Mesenchymal stem cell (in vitro differentiated cells and primary cell): ENCODE measurements around the gene PDZRN3.

Experiments used
- DNase-seq: peaks from one replicate; pipeline ENCODE4 v3.0.0-alpha.2; 2013
- H2AFZ ChIP-seq: one replicate; pipeline ENCODE4 v1.6.1; 2013; ENCODE audit warnings: low read depth, mild to moderate bottlenecking, control low read depth, inconsistent platforms, low read length, moderate library complexity
- H2AK5ac ChIP-seq: 2 replicates; pipeline ENCODE4 v1.6.1; 2013; ENCODE audit warnings: low read length, moderate library complexity, mild to moderate bottlenecking, inconsistent platforms; ENCODE audit not compliant: severe bottlenecking
- H2BK120ac ChIP-seq: one replicate; pipeline ENCODE4 v1.6.1; 2013; ENCODE audit warnings: low read depth, mild to moderate bottlenecking, inconsistent platforms, low read length, moderate library complexity
- H2BK12ac ChIP-seq, 2 experiments: one replicate each; pipeline ENCODE4 v1.6.1; 2013; ENCODE audit warnings: inconsistent platforms in 2 of 2, low read length in 2 of 2, mild to moderate bottlenecking in 2 of 2, moderate library complexity in 2 of 2, control low read depth in 1 of 2
- H2BK15ac ChIP-seq: one replicate; pipeline ENCODE4 v1.6.1; 2013; ENCODE audit warnings: mild to moderate bottlenecking, low read depth, inconsistent platforms; ENCODE audit not compliant: poor library complexity, severe bottlenecking
- H2BK5ac ChIP-seq: 2 replicates; pipeline ENCODE4 v1.6.1; 2013; ENCODE audit warnings: low read depth, mild to moderate bottlenecking, low read length, control low read depth, inconsistent platforms; ENCODE audit not compliant: poor library complexity, severe bottlenecking
- H3K14ac ChIP-seq, 2 experiments: one replicate each; pipeline ENCODE4 v1.6.1; 2013; ENCODE audit warnings: inconsistent platforms in 2 of 2, low read length in 2 of 2, control low read depth in 1 of 2, mild to moderate bottlenecking in 1 of 2, moderate library complexity in 1 of 2
- H3K18ac ChIP-seq, 2 experiments: one replicate each; pipeline ENCODE4 v1.6.1; 2013; ENCODE audit warnings: inconsistent platforms in 2 of 2, low read length in 2 of 2, control low read depth in 1 of 2, low read depth in 1 of 2, mild to moderate bottlenecking in 1 of 2
- H3K23ac ChIP-seq, 2 experiments: one replicate each; pipeline ENCODE4 v1.6.1; 2013; ENCODE audit warnings: inconsistent platforms in 2 of 2, low read length in 2 of 2, mild to moderate bottlenecking in 2 of 2, moderate library complexity in 2 of 2, control low read depth in 1 of 2
- H3K27ac ChIP-seq: 2 replicates; pipeline ENCODE4 v1.5.1; 2013; ENCODE audit warnings: mild to moderate bottlenecking, moderate library complexity, low read length, control low read depth, inconsistent platforms; ENCODE audit not compliant: poor library complexity, severe bottlenecking
- H3K27me3 ChIP-seq, 2 experiments: 2 replicates each; pipeline versions ENCODE4 v1.6.1 to v1.7.0; 2013; ENCODE audit warnings: low read length in 2 of 2, mild to moderate bottlenecking in 2 of 2, moderate library complexity in 2 of 2, control low read depth in 1 of 2, inconsistent platforms in 1 of 2; ENCODE audit not compliant: control insufficient read depth in 1 of 2, insufficient read depth in 1 of 2
- H3K36me3 ChIP-seq, 2 experiments: 2 replicates each; pipeline versions ENCODE4 v1.6.1 to v1.7.0; 2013; ENCODE audit warnings: low read length in 2 of 2, control low read depth in 1 of 2, inconsistent platforms in 1 of 2, low read depth in 1 of 2, mild to moderate bottlenecking in 1 of 2; ENCODE audit not compliant: insufficient read depth in 2 of 2, control insufficient read depth in 1 of 2
- H3K4ac ChIP-seq, 2 experiments: one replicate each; pipeline ENCODE4 v1.6.1; 2013; ENCODE audit warnings: inconsistent platforms in 2 of 2, low read length in 2 of 2, mild to moderate bottlenecking in 2 of 2, moderate library complexity in 2 of 2, control low read depth in 1 of 2, low read depth in 1 of 2
- H3K4me1 ChIP-seq: 2 replicates; pipeline ENCODE4 v1.6.1; 2013; ENCODE audit warnings: low read depth, low read length, control low read depth; ENCODE audit not compliant: control insufficient read depth, insufficient read depth
- H3K4me2 ChIP-seq: 2 replicates; pipeline ENCODE4 v1.6.1; 2013; ENCODE audit warnings: low read length, mild to moderate bottlenecking, inconsistent platforms; ENCODE audit not compliant: poor library complexity, severe bottlenecking
- H3K4me3 ChIP-seq, 2 experiments: 2 replicates each; pipeline versions ENCODE4 v1.5.1 to v1.7.0; 2013; ENCODE audit warnings: low read length in 2 of 2, mild to moderate bottlenecking in 2 of 2, control low read depth in 1 of 2, low read depth in 1 of 2; ENCODE audit not compliant: insufficient read depth in 1 of 2
- H3K79me1 ChIP-seq: replicated peaks from 2 replicates; pipeline ENCODE4 v1.6.1; 2013; ENCODE audit warnings: mild to moderate bottlenecking, control low read depth, low read length, inconsistent platforms; ENCODE audit not compliant: poor library complexity, severe bottlenecking
- H3K9ac ChIP-seq: 2 replicates; pipeline ENCODE4 v1.7.0; 2013; ENCODE audit warnings: mild to moderate bottlenecking, low read length, moderate library complexity
- H3K9me3 ChIP-seq: 2 replicates; pipeline ENCODE4 v1.7.0; 2013; ENCODE audit warnings: mild to moderate bottlenecking, low read length; ENCODE audit not compliant: control insufficient read depth
- H4K8ac ChIP-seq: one replicate; pipeline ENCODE4 v1.6.1; 2013; ENCODE audit warnings: inconsistent platforms, mild to moderate bottlenecking, low read length, moderate library complexity
- H4K91ac ChIP-seq: one replicate; pipeline ENCODE4 v1.6.1; 2013; ENCODE audit warnings: mild to moderate bottlenecking, low read length, inconsistent platforms
- WGBS: methylation state at CpG from one replicate; pipeline ENCODE4 v1.1.7; 2013; ENCODE audit warnings: mixed read lengths; 5-methylcytosine and 5-hydroxymethylcytosine counted together

The PDZRN3 gene

GRCh38 chr3:73427048-73427706 lies 197.6 kb downstream of the PDZRN3 start:
- H3K4me2 ChIP-seq: no peak overlapping the region
- no peak overlapping the region for H2BK5ac ChIP-seq
- H3K4me1 ChIP-seq: no peaks in the 10 kb centered on the region
- no peak overlapping the region for H2BK12ac ChIP-seq
- H3K4ac ChIP-seq: no peak overlapping the region
- no peaks in the 10 kb centered on the region for H3K9me3 ChIP-seq
- no peak overlapping the region for H2BK15ac ChIP-seq
- H4K8ac ChIP-seq: no peak overlapping the region
- no peak overlapping the region for H3K4me3 ChIP-seq
- H3K23ac ChIP-seq: no peak overlapping the region
- H3K36me3 ChIP-seq: no peaks in the 10 kb centered on the region
- 94% methylated on average over 11 of the region's 11 CpGs for WGBS
- peaks cover 0 to 4% of the 10 kb centered on the region in 2 experiments for H3K27me3 ChIP-seq
- no peak for DNase-seq
- no peak overlapping the region for H4K91ac ChIP-seq
- no peaks in the 10 kb centered on the region for H3K79me1 ChIP-seq
- no peak overlapping the region for H2BK120ac ChIP-seq
- no peak overlapping the region for H3K18ac ChIP-seq
- H2AK5ac ChIP-seq: no peak overlapping the region
- no peak overlapping the region for H3K27ac ChIP-seq
- H2AFZ ChIP-seq: no peak overlapping the region
- H3K9ac ChIP-seq: no peak overlapping the region
- H3K14ac ChIP-seq: no peak overlapping the region

- no peak overlapping the region for H3K27ac ChIP-seq
- H2BK15ac ChIP-seq: no peak overlapping the region
- no peaks in the 10 kb centered on the region for H3K79me1 ChIP-seq
- H3K4me2 ChIP-seq: no peak overlapping the region
- no peak for DNase-seq
- peaks cover 0 to 4% of the 10 kb centered on the region in 2 experiments for H3K27me3 ChIP-seq
- H3K9ac ChIP-seq: no peak overlapping the region
- H3K23ac ChIP-seq: no peak overlapping the region
- no peaks in the 10 kb centered on the region for H3K36me3 ChIP-seq
- no peak overlapping the region for H3K14ac ChIP-seq
- no peak overlapping the region for H3K18ac ChIP-seq
- H4K8ac ChIP-seq: no peak overlapping the region
- H3K4me1 ChIP-seq: no peaks in the 10 kb centered on the region
- WGBS: 61% methylated on average over 6 of the region's 7 CpGs
- no peak overlapping the region for H2AFZ ChIP-seq
- no peak overlapping the region for H3K4me3 ChIP-seq
- no peak overlapping the region for H3K4ac ChIP-seq
- no peaks in the 10 kb centered on the region for H3K9me3 ChIP-seq
- no peak overlapping the region for H4K91ac ChIP-seq
- no peak overlapping the region for H2AK5ac ChIP-seq
- no peak overlapping the region for H2BK12ac ChIP-seq
- no peak overlapping the region for H2BK5ac ChIP-seq
- no peak overlapping the region for H2BK120ac ChIP-seq
Observed at GRCh38 chr3:73426606-73427005, 198.1 kb downstream of the PDZRN3 start.

- H2AFZ ChIP-seq: no peak overlapping the region
- DNase-seq: no peak
- H3K36me3 ChIP-seq: no peaks in the 10 kb centered on the region
- no peak overlapping the region for H3K23ac ChIP-seq
- H3K4me1 ChIP-seq: no peaks in the 10 kb centered on the region
- peak overlapping the region; percentile 8 for H3K9ac ChIP-seq
- no peak overlapping the region for H2BK15ac ChIP-seq
- H3K79me1 ChIP-seq: no peaks in the 10 kb centered on the region
- H3K4ac ChIP-seq: no peak overlapping the region
- no peak overlapping the region for H2AK5ac ChIP-seq
- H3K4me2 ChIP-seq: no peak overlapping the region
- H3K9me3 ChIP-seq: no peaks in the 10 kb centered on the region
- H3K4me3 ChIP-seq: peak overlapping the region in 1 of 2 experiments; percentile 5
- H4K91ac ChIP-seq: no peak overlapping the region
- 70% methylated on average over 2 of the region's 3 CpGs for WGBS
- H3K27ac ChIP-seq: no peak overlapping the region
- H3K27me3 ChIP-seq: no peaks in the 10 kb centered on the region
- H4K8ac ChIP-seq: no peak overlapping the region
- H2BK120ac ChIP-seq: no peak overlapping the region
- no peak overlapping the region for H3K14ac ChIP-seq
- H2BK5ac ChIP-seq: no peak overlapping the region
- H3K18ac ChIP-seq: no peak overlapping the region
- no peak overlapping the region for H2BK12ac ChIP-seq
Observed at GRCh38 chr3:73423116-73423515, 201.6 kb downstream of the PDZRN3 start.

- no peak overlapping the region for H3K27ac ChIP-seq
- no peak overlapping the region for H2AK5ac ChIP-seq
- H2BK12ac ChIP-seq: no peak overlapping the region
- H2BK15ac ChIP-seq: no peak overlapping the region
- no peak overlapping the region for H3K4me2 ChIP-seq
- no peak overlapping the region for H4K91ac ChIP-seq
- WGBS: 60% methylated on average over 1 of the region's 2 CpGs
- no peak overlapping the region for H2BK5ac ChIP-seq
- DNase-seq: no peak
- no peaks in the 10 kb centered on the region for H3K79me1 ChIP-seq
- H3K9me3 ChIP-seq: no peaks in the 10 kb centered on the region
- H4K8ac ChIP-seq: no peak overlapping the region
- no peak overlapping the region for H2BK120ac ChIP-seq
- no peak overlapping the region for H3K4ac ChIP-seq
- H3K9ac ChIP-seq: peak overlapping the region; percentile 8
- no peaks in the 10 kb centered on the region for H3K4me1 ChIP-seq
- no peak overlapping the region for H3K23ac ChIP-seq
- H3K4me3 ChIP-seq: peak overlapping the region in 1 of 2 experiments; percentile 5
- no peak overlapping the region for H3K14ac ChIP-seq
- H3K36me3 ChIP-seq: no peaks in the 10 kb centered on the region
- H3K27me3 ChIP-seq: no peaks in the 10 kb centered on the region
- H2AFZ ChIP-seq: no peak overlapping the region
- no peak overlapping the region for H3K18ac ChIP-seq
Observed at GRCh38 chr3:73422571-73422970, 202.2 kb downstream of the PDZRN3 start.
